Kidney epithelial cell (primary cell): ENCODE measurements around the gene NLRC5. TPM values are rescaled to one million over a fixed set of nuclear protein-coding genes. Genes with fewer than 3 reads are reported as not detected.

ENCODE experiments used
- DNase-seq: peaks from one replicate; pipeline ENCODE4 v3.0.0-alpha.2; 2010; ENCODE audit warnings: low read depth
- H3K27me3 ChIP-seq: 2 replicates; pipeline ENCODE4 v1.6.0; 2011; ENCODE audit warnings: low read length; ENCODE audit not compliant: control insufficient read depth, insufficient read depth
- H3K36me3 ChIP-seq: 2 replicates; pipeline ENCODE4 v1.5.1; 2011; ENCODE audit warnings: low read length; ENCODE audit not compliant: control insufficient read depth, insufficient read depth
- H3K4me3 ChIP-seq: 2 replicates; pipeline ENCODE4 v1.5.1; 2011; ENCODE audit warnings: low read depth, mild to moderate bottlenecking, control low read depth, low read length
- CTCF ChIP-seq: IDR thresholded peaks from 2 replicates; pipeline ENCODE4 v1.5.1; 2011; ENCODE audit warnings: mild to moderate bottlenecking, moderate library complexity, low read length, control low read depth, inconsistent platforms; ENCODE audit not compliant: insufficient read depth, poor library complexity, severe bottlenecking
- total RNA-seq: library from RNA; depleted of rRNA; stranded (reverse); fragments of >200 nt; gene quantifications from 2 replicates; pipeline ENCODE4 v1.2.3, GENCODE V29; 2015

NLRC5 gene
- total RNA-seq, 1 donor from 2014 or later, result 7.7 TPM

GRCh38 chr16:56998861-56999260, 9.5 kb downstream of the NLRC5 start:
- Histone ChIP-seq H3K27me3 (no peaks in the 10 kb centered on the region), H3K36me3 (no peaks in the 10 kb centered on the region), H3K4me3 (no peak overlapping the region)
- DNase-seq, result no peak
- no peak for TF ChIP-seq CTCF

- TF ChIP-seq CTCF, result no peak
- Histone ChIP-seq H3K36me3 (no peaks in the 10 kb centered on the region), H3K27me3 (no peaks in the 10 kb centered on the region), H3K4me3 (no peak overlapping the region)
- DNase-seq, result no peak
Measured at GRCh38 chr16:56999409-57000270, 10.3 kb downstream of the NLRC5 start.

- no peaks in the 10 kb centered on the region for H3K36me3 ChIP-seq
- no peak for TF ChIP-seq CTCF
- no peak overlapping the region for H3K4me3 ChIP-seq
- DNase-seq, result peak; percentile 63
- H3K27me3 ChIP-seq, result no peaks in the 10 kb centered on the region
Measured at GRCh38 chr16:57000271-57001025, 11.1 kb downstream of the NLRC5 start.

- no peak for DNase-seq
- no peak overlapping the region for H3K4me3 ChIP-seq
- no peaks in the 10 kb centered on the region for H3K36me3 ChIP-seq
- no peaks in the 10 kb centered on the region for H3K27me3 ChIP-seq
- no peak for TF ChIP-seq CTCF
Measured at GRCh38 chr16:57001026-57001679, 11.8 kb downstream of the NLRC5 start.

GRCh38 chr16:57003439-57004386, 14.4 kb downstream of the NLRC5 start:
- no peak for DNase-seq
- no peaks in the 10 kb centered on the region for H3K27me3 ChIP-seq
- H3K4me3 ChIP-seq, result no peak overlapping the region
- TF ChIP-seq CTCF, result no peak
- no peaks in the 10 kb centered on the region for H3K36me3 ChIP-seq
